KMS-11 (cell line): Measurements from ENCODE around the gene PKDREJ.

Experiments
- H2AFZ ChIP-seq: fragments of 200-600 bp; sonication (generic); 2 replicates; pipeline ENCODE4 v1.6.1; 2016; ENCODE audit warnings: antibody characterized with exemption, mixed run types, low read depth
- H3K27ac ChIP-seq: fragments of 200-600 bp; sonication (generic); 2 replicates; pipeline ENCODE4 v1.6.1; 2016; ENCODE audit warnings: mild to moderate bottlenecking, mixed run types
- H3K27me3 ChIP-seq: fragments of 200-600 bp; sonication (generic); 2 replicates; pipeline ENCODE4 v1.6.1; 2017; ENCODE audit warnings: mild to moderate bottlenecking, low read depth, mixed run types, moderate library complexity; ENCODE audit not compliant: insufficient read depth
- H3K36me3 ChIP-seq: fragments of 200-600 bp; sonication (generic); 2 replicates; pipeline ENCODE4 v1.6.1; 2017; ENCODE audit warnings: mild to moderate bottlenecking, mixed run types; ENCODE audit not compliant: insufficient read depth
- H3K4me1 ChIP-seq: fragments of 200-600 bp; sonication (generic); 2 replicates; pipeline ENCODE4 v1.6.1; 2016; ENCODE audit warnings: mild to moderate bottlenecking, low read depth, mixed run types; ENCODE audit not compliant: poor library complexity, severe bottlenecking
- H3K4me2 ChIP-seq: fragments of 200-600 bp; sonication (generic); 2 replicates; pipeline ENCODE4 v1.7.0; 2016; ENCODE audit warnings: mild to moderate bottlenecking, mixed run types
- H3K4me3 ChIP-seq: fragments of 200-600 bp; sonication (generic); IDR thresholded peaks from 2 replicates; pipeline ENCODE4 v1.6.1; 2017; ENCODE audit warnings: low read depth, low read length, mixed read lengths; ENCODE audit not compliant: insufficient read depth
- H3K79me2 ChIP-seq: fragments of 200-600 bp; sonication (generic); 2 replicates; pipeline ENCODE4 v1.6.1; 2016; ENCODE audit warnings: low read depth, mixed run types; ENCODE audit not compliant: insufficient read depth
- H3K9ac ChIP-seq: fragments of 200-600 bp; sonication (generic); 2 replicates; pipeline ENCODE4 v1.6.1; 2016; ENCODE audit warnings: mild to moderate bottlenecking, mixed run types
- H4K20me1 ChIP-seq: fragments of 200-600 bp; sonication (generic); 2 replicates; pipeline ENCODE4 v1.6.1; 2016; ENCODE audit warnings: mild to moderate bottlenecking, mixed run types; ENCODE audit not compliant: insufficient read depth
- TF ChIP-seq, protein P1 (sequence below): fragments of 200-600 bp; sonication (generic); conservative IDR thresholded peaks from 2 replicates; pipeline ENCODE4 v1.6.1; 2017; ENCODE audit warnings: low read depth, mild to moderate bottlenecking, antibody characterized with exemption, low read length, moderate library complexity, mixed read lengths

PKDREJ gene

GRCh38 chr22:46239261-46240048 is 23.7 kb downstream of the PKDREJ start:
- Histone ChIP-seq H3K79me2 (no peaks in the 10 kb centered on the region), H3K9ac (peak overlapping the region; percentile 10; the same call in 1 of the 2 replicates), H2AFZ (peak overlapping the region; percentile 29; the same call in 1 of the 2 replicates), H3K36me3 (no peaks in the 10 kb centered on the region), H3K4me2 (peak overlapping the region; percentile 90), H3K27me3 (no peaks in the 10 kb centered on the region), H3K4me1 (peaks cover 47% of the 10 kb centered on the region), H3K4me3 (no peak overlapping the region), H4K20me1 (no peaks in the 10 kb centered on the region), H3K27ac (peak overlapping the region; percentile 62)
- TF ChIP-seq, protein P1, sequence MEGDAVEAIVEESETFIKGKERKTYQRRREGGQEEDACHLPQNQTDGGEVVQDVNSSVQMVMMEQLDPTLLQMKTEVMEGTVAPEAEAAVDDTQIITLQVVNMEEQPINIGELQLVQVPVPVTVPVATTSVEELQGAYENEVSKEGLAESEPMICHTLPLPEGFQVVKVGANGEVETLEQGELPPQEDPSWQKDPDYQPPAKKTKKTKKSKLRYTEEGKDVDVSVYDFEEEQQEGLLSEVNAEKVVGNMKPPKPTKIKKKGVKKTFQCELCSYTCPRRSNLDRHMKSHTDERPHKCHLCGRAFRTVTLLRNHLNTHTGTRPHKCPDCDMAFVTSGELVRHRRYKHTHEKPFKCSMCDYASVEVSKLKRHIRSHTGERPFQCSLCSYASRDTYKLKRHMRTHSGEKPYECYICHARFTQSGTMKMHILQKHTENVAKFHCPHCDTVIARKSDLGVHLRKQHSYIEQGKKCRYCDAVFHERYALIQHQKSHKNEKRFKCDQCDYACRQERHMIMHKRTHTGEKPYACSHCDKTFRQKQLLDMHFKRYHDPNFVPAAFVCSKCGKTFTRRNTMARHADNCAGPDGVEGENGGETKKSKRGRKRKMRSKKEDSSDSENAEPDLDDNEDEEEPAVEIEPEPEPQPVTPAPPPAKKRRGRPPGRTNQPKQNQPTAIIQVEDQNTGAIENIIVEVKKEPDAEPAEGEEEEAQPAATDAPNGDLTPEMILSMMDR: no peak

- no peaks in the 10 kb centered on the region for H3K36me3 ChIP-seq
- H3K27me3 ChIP-seq: no peaks in the 10 kb centered on the region
- H3K4me1 ChIP-seq: peaks cover 47% of the 10 kb centered on the region
- no peak overlapping the region for H3K9ac ChIP-seq
- no peak overlapping the region for H3K27ac ChIP-seq
- no peak overlapping the region for H2AFZ ChIP-seq
- no peaks in the 10 kb centered on the region for H3K79me2 ChIP-seq
- TF ChIP-seq, protein P1: no peak
- no peaks in the 10 kb centered on the region for H4K20me1 ChIP-seq
- no peak overlapping the region for H3K4me3 ChIP-seq
- H3K4me2 ChIP-seq: no peak overlapping the region
These were observed 24.6 kb downstream of the PKDREJ start for GRCh38 chr22:46238541-46238940.

- Histone ChIP-seq H3K4me2 (no peak overlapping the region), H3K4me1 (peaks cover 46% of the 10 kb centered on the region), H3K79me2 (no peaks in the 10 kb centered on the region), H3K27me3 (no peaks in the 10 kb centered on the region), H3K36me3 (no peaks in the 10 kb centered on the region), H3K9ac (no peak overlapping the region), H4K20me1 (no peaks in the 10 kb centered on the region), H3K4me3 (no peak overlapping the region), H2AFZ (no peak overlapping the region), H3K27ac (no peak overlapping the region)
- TF ChIP-seq, protein P1: no peak
These were observed 25.6 kb downstream of the PKDREJ start for GRCh38 chr22:46237453-46238124.

DNA sequence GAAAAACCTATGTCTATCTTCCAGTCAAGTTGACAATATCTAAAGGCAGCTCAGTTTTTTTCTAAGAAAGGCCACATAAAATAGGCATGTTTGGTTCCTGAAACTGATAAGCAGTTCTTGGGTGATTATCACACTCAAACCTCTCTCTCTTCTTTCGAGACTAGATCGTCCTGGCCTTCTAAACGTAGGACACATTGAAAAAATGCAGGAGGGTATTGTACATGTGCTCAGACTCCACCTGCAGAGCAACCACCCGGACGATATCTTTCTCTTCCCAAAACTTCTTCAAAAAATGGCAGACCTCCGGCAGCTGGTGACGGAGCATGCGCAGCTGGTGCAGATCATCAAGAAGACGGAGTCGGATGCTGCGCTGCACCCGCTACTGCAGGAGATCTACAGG is 28.2 kb downstream of the PKDREJ start:
- Histone ChIP-seq H3K36me3 (no peaks in the 10 kb centered on the region), H3K4me2 (no peak overlapping the region), H3K27ac (no peak overlapping the region), H3K4me1 (peaks cover 19% of the 10 kb centered on the region), H3K79me2 (no peaks in the 10 kb centered on the region), H3K27me3 (no peaks in the 10 kb centered on the region), H2AFZ (no peak overlapping the region), H3K4me3 (no peak overlapping the region), H3K9ac (no peak overlapping the region), H4K20me1 (no peaks in the 10 kb centered on the region)
- TF ChIP-seq, protein P1: no peak
